Measurements from ENCODE around the gene OR8D1.
"Not testable (repeated sequence)": the region's sequence is repeated elsewhere in the genome, so short reads cannot be mapped to it uniquely, and the experiment has no call there.

The OR8D1 gene

GRCh38 chr11:124285610-124286344 is 28.0 kb downstream of the OR8D1 start:
- no peak for DNase-seq

- no peak for DNase-seq
Observed at GRCh38 chr11:124278261-124278660, 35.5 kb downstream of the OR8D1 start.

- DNase-seq: no peak
Observed at GRCh38 chr11:124277804-124278203, 35.9 kb downstream of the OR8D1 start.

- DNase-seq: no peak
Observed at GRCh38 chr11:124277207-124277606, 36.5 kb downstream of the OR8D1 start.

- DNase-seq: no peak
Observed at GRCh38 chr11:124276081-124276480, 37.7 kb downstream of the OR8D1 start.

DNA sequence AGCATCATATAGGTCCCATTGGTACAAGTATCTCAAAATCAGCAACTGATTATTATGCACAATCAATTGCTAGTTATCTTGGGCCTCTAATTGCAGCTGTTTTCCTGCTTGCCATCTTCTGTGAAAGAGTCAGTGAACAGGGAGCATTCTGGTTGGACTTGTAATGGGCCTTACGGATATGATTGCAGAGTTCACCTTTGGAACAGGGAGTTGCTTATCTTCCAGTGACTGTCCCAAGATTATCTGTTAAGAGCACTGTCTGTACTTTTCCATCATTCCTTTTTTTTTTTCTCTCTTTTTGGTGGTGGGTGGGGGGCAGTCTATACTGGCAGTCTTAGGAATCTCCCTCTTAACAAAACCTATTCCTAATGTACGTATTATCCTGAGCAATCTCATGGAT is 39.7 kb downstream of the OR8D1 start:
- DNase-seq: no peak

GRCh38 chr11:124270886-124271285 is 42.9 kb downstream of the OR8D1 start:
- DNase-seq: not testable (repeated sequence)

- DNase-seq: not testable (repeated sequence)
Observed at GRCh38 chr11:124265041-124265440, 48.7 kb downstream of the OR8D1 start.

DNA sequence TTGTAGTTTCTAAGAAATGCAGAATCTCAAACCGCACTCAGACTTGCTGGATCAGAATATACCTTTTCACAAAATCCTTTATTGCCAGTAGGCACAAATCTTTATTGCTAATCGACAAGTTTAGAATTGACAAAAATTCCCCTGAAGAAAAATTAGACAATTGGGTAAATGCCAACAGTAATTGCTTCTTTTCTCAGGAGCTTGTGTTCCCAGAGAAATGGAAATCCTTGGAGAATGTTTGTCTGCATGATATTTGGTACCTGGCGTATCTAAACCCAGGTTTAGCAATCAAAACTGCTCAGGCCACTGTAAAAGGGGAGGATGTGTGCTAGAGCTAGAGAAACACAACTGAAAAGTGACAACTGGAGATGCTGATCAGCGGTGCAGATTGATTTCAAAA is 57.7 kb downstream of the OR8D1 start, which contains the start of gene OR8G5:
OR8G5 (plus strand) TSS at position 301 of the 400 bp plus-strand sequence. CDS start 8,556 bp downstream, outside the sequence.
- no peak for DNase-seq

Measured in activated CD8-positive, alpha-beta memory T cell treated with anti-CD3 and anti-CD28 coated beads, Interleukin-2, amount 50 U/mL, for 4 hours (primary cell).